Calu3 (cell line): Measurements from ENCODE around the gene CCDC174. TPM values are rescaled to one million over a fixed set of nuclear protein-coding genes. Genes with fewer than 3 reads are reported as not detected.

ENCODE experiments used
- BruUV-seq: library from RNA; stranded (reverse); fragments of 400-500 nt; replicated peaks from 2 replicates; lab custom pipeline; 2021; lab: Mats Ljungman, UMichigan
- CTCF ChIA-PET: fragments of 300-600 bp; sonication (Branson Sonifier 250); formaldehyde crosslinking; loops from one replicate; lab custom pipeline; 2022; ENCODE audit warnings: antibody characterized with exemption; lab: Charles Lee
- DNase-seq: peaks from one replicate; pipeline ENCODE4 v3.0.0; 2022
- H3K27ac Mint-ChIP-seq: one replicate; pipeline ENCODE4 v1.8.0; 2022; ENCODE audit warnings: mixed read lengths; ENCODE audit not compliant: unreplicated experiment
- H3K27me3 Mint-ChIP-seq: one replicate; pipeline ENCODE4 v1.8.0; 2022; ENCODE audit warnings: mixed read lengths; ENCODE audit not compliant: unreplicated experiment
- H3K36me3 Mint-ChIP-seq: one replicate; pipeline ENCODE4 v1.8.0; 2022; ENCODE audit warnings: mild to moderate bottlenecking, moderate library complexity, mixed read lengths; ENCODE audit not compliant: insufficient read depth, unreplicated experiment
- H3K4me1 Mint-ChIP-seq: one replicate; pipeline ENCODE4 v1.8.0; 2022; ENCODE audit warnings: mild to moderate bottlenecking, low read depth, mixed read lengths; ENCODE audit not compliant: unreplicated experiment
- H3K4me3 Mint-ChIP-seq: one replicate; pipeline ENCODE4 v1.8.0; 2022; ENCODE audit warnings: mild to moderate bottlenecking, low read depth, moderate library complexity, mixed read lengths; ENCODE audit not compliant: unreplicated experiment
- H3K9me3 Mint-ChIP-seq: one replicate; pipeline ENCODE4 v1.8.0; 2022; ENCODE audit warnings: low read depth, mixed read lengths; ENCODE audit not compliant: unreplicated experiment
- intact Hi-C: fragments of 100-400 bp; cut with micrococcal nuclease; formaldehyde crosslinking; loops from one replicate; pipeline ENCODE4 v1.10.0; 2022; ENCODE audit not compliant: unreplicated experiment
- total RNA-seq: library from RNA; stranded (reverse); gene quantifications from 2 replicates; pipeline ENCODE4 v1.2.3, GENCODE V29; 2022
- TF ChIP-seq, protein P1 (sequence below): fragments of 200-600 bp; IDR thresholded peaks from one replicate; pipeline ENCODE4 v1.8.0; 2022; ENCODE audit warnings: antibody characterized with exemption; ENCODE audit not compliant: unreplicated experiment

The CCDC174 gene
- total RNA-seq, 1 experiment from 2014 or later = 17.9 TPM

DNA sequence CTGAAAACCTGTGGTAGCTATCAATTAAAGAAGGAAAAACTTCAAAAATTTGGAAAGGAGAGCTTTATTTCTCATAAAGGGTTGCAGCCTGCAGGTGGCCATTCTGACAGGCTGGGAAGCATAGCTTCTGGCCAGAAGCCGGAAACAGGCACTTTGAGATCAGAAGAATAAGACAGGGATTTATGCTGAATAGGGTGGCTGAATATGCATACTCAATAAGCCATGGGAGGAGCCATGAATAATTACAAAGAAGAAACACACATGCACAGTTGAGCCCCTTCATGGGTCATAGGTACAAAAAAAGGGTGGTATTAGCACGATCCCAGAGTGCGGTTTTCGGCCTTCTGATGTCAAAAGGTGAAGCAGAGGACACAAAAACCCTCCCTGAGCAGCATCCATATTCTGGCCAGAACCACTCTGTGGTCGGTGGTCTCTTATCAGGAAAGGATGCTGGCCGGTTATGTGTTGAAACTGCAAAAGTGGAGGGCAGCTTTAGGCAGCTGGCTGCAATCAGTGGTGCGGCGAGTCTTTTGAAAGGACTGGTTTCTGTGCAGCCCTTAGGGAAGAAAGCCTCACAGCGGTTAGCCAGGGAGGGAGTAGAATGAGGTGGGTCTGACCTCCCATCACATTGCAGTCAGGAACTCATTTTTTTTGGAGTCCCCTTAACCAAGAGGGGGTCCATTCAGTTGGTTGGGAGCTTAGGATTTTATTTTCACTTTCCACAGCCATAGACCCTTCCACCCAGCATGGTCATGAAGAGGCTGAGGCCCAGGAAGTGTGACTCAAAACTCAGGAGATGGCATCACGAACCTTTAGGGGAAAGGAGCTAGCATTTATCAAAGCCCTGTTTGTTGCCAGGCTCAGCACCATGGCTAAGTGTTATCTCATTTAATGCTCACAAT is 34.7 kb upstream of the CCDC174 start:
- Mint-ChIP-seq H3K36me3 (no peaks in the 10 kb centered on the region), H3K27ac (no peak overlapping the region), H3K9me3 (peaks cover 3% of the 10 kb centered on the region), H3K4me1 (no peaks in the 10 kb centered on the region), H3K4me3 (no peak overlapping the region), H3K27me3 (peaks cover 64% of the 10 kb centered on the region)
- TF ChIP-seq, protein P1, sequence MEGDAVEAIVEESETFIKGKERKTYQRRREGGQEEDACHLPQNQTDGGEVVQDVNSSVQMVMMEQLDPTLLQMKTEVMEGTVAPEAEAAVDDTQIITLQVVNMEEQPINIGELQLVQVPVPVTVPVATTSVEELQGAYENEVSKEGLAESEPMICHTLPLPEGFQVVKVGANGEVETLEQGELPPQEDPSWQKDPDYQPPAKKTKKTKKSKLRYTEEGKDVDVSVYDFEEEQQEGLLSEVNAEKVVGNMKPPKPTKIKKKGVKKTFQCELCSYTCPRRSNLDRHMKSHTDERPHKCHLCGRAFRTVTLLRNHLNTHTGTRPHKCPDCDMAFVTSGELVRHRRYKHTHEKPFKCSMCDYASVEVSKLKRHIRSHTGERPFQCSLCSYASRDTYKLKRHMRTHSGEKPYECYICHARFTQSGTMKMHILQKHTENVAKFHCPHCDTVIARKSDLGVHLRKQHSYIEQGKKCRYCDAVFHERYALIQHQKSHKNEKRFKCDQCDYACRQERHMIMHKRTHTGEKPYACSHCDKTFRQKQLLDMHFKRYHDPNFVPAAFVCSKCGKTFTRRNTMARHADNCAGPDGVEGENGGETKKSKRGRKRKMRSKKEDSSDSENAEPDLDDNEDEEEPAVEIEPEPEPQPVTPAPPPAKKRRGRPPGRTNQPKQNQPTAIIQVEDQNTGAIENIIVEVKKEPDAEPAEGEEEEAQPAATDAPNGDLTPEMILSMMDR = no peak
- no peak for DNase-seq
- BruUV-seq = no TSS peak
- intact Hi-C loops = no loop called here
- CTCF ChIA-PET = interaction anchor here (1.1 to 1.2 kb wide), 2 partner anchors 11 to 24 kb away, joined by 3 read pairs; no protein-coding TSS in a partner anchor

DNA sequence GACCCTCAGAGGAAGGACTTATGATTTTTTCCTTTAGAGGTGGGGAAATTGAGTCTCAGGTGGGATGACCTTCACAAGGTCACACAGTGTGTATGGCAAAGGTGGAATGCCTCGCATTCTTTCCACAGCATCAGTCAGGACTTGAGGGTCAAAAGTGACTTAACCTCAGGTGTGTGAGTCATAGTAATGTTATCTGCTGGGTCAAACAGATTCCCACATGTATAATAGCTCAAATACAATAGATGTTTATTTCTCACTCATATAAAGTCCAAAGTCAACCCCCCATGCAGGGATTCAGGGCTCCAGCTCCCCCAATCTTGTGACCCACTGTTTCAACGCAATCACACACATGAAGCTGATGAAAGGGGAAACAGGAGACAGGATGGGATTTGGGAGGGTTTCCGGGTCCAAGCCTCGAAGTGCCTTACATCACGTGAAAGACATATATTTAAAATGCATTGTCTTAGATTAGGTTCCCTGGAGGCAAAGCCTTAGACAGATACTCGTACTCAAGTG is 34.0 kb upstream of the CCDC174 start:
- DNase-seq = no peak
- H3K4me3 Mint-ChIP-seq = no peak overlapping the region
- H3K36me3 Mint-ChIP-seq = no peaks in the 10 kb centered on the region
- CTCF ChIA-PET = interaction anchor here (1.1 to 1.2 kb wide), 2 partner anchors 11 to 23 kb away, joined by 3 read pairs; no protein-coding TSS in a partner anchor
- no peaks in the 10 kb centered on the region for H3K4me1 Mint-ChIP-seq
- H3K27me3 Mint-ChIP-seq = peaks cover 61% of the 10 kb centered on the region
- BruUV-seq = no TSS peak
- intact Hi-C loops = no loop called here
- H3K9me3 Mint-ChIP-seq = peaks cover 3% of the 10 kb centered on the region
- H3K27ac Mint-ChIP-seq = no peak overlapping the region
- TF ChIP-seq, protein P1 = no peak

DNA sequence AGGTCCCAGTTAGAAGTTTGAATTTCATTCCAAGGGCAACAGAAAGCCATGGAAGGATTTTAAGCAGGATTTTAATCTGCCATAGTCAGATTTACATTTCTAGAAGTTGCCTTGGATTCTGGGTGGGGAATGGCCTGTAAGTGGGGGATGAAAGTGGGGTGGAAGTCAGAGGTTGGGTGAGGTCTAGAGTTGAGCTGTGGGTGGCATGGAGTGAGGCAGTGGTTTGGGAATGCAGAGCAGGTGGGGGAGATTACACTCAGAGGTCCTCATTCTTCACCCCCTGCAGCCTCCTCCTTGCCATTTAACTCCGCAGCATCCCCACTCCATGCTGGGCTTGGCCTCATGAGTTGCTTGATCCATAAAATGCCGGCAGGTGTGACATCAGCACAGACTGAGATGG is 32.0 kb upstream of the CCDC174 start:
- Mint-ChIP-seq H3K36me3 (no peaks in the 10 kb centered on the region), H3K27me3 (peaks cover 65% of the 10 kb centered on the region), H3K9me3 (peaks cover 3% of the 10 kb centered on the region), H3K4me1 (no peaks in the 10 kb centered on the region), H3K4me3 (no peak overlapping the region), H3K27ac (no peak overlapping the region)
- CTCF ChIA-PET = no interaction called here
- intact Hi-C loops = no loop called here
- no peak for DNase-seq
- no TSS peak for BruUV-seq
- TF ChIP-seq, protein P1 = no peak

DNA sequence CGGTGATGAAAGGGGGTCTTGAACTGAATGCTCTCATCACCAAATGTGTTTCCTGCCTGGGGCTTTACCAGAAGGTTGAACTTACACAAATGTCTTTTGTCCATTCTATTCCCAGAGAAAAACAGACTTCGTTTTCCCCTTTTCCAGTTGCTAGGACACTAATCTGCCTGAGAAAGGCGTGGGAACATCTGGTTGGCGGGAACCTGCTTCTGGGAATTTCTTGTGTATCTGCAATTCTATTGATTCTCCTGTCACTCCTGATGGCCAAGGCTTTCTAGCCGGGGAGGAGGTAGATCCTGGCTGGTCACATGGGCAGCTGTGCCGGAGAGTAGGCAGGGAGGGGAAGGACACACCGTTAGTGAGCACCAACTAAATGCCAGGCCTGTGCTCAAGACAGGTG is 31.1 kb upstream of the CCDC174 start:
- Mint-ChIP-seq H3K27ac (no peak overlapping the region), H3K27me3 (peaks cover 71% of the 10 kb centered on the region), H3K4me1 (no peaks in the 10 kb centered on the region), H3K9me3 (peaks cover 3% of the 10 kb centered on the region), H3K36me3 (no peaks in the 10 kb centered on the region), H3K4me3 (no peak overlapping the region)
- CTCF ChIA-PET = no interaction called here
- TF ChIP-seq, protein P1 = no peak
- intact Hi-C loops = no loop called here
- DNase-seq = no peak
- BruUV-seq = no TSS peak
